PFSK-1 (cell line): ENCODE results near the gene CCN5.

Source experiments
- POLR2AphosphoS5 ChIP-seq: IDR thresholded peaks from 2 replicates; pipeline ENCODE4 v1.6.1; 2012; ENCODE audit warnings: low read depth, mild to moderate bottlenecking, control low read depth, low read length, moderate library complexity
- REST ChIP-seq, 2 experiments: IDR thresholded peaks; 2 replicates each; pipeline versions ENCODE4 v1.6.1 to v1.8.0; 2011 to 2012; ENCODE audit warnings: low read depth in 2 of 2, low read length in 2 of 2, control low read depth in 1 of 2, inconsistent platforms in 1 of 2, mild to moderate bottlenecking in 1 of 2, moderate library complexity in 1 of 2; ENCODE audit not compliant: insufficient read depth in 1 of 2
- SIN3A ChIP-seq: IDR thresholded peaks from 2 replicates; pipeline ENCODE4 v1.6.1; 2012; ENCODE audit warnings: mild to moderate bottlenecking, low read length, moderate library complexity, borderline replicate concordance; ENCODE audit not compliant: insufficient read depth
- TAF1 ChIP-seq: IDR thresholded peaks from 2 replicates; pipeline ENCODE4 v1.6.1; 2012; ENCODE audit warnings: low read length, control low read depth, borderline replicate concordance; ENCODE audit not compliant: insufficient read depth

- no peak for TF ChIP-seq REST (IDR thresholded peaks at IDR 0.05; ENCODE audit: insufficient read depth in 1 of 2, low read depth in 2 of 2, low read length in 2 of 2)
- no peak for TF ChIP-seq POLR2AphosphoS5
- TF ChIP-seq SIN3A: no peak
- TF ChIP-seq TAF1: no peak
Measured at GRCh38 chr20:44709380-44709779, 5.8 kb upstream of the CCN5 start.
